OCI-LY1 (cell line): ENCODE measurements around the gene LIF.

Source experiments
- H2AFZ ChIP-seq: fragments of 200-600 bp; sonication (generic), shearing (Covaris generic); 2 replicates; pipeline ENCODE4 v1.6.0; 2014; ENCODE audit warnings: antibody characterized with exemption, mild to moderate bottlenecking, low read length
- H3F3A ChIP-seq: fragments of 200-600 bp; sonication (generic), shearing (Covaris generic); 2 replicates; pipeline ENCODE4 v1.6.0; 2014; ENCODE audit warnings: mild to moderate bottlenecking, antibody characterized with exemption, low read length, moderate library complexity; ENCODE audit not compliant: insufficient read depth
- H3K27ac ChIP-seq: fragments of 200-600 bp; sonication (generic); 2 replicates; pipeline ENCODE4 v1.5.1; 2014; ENCODE audit warnings: low read length, mixed run types, mild to moderate bottlenecking, low read depth; ENCODE audit not compliant: poor library complexity, severe bottlenecking
- H3K27me3 ChIP-seq: fragments of 200-600 bp; sonication (generic); 2 replicates; pipeline ENCODE4 v1.6.0; 2014; ENCODE audit warnings: antibody characterized with exemption, mild to moderate bottlenecking, low read length, moderate library complexity; ENCODE audit not compliant: insufficient read depth
- H3K36me3 ChIP-seq: fragments of 200-600 bp; sonication (generic); 2 replicates; pipeline ENCODE4 v1.6.1; 2014; ENCODE audit warnings: mild to moderate bottlenecking, antibody characterized with exemption, low read length, moderate library complexity, mixed read lengths; ENCODE audit not compliant: insufficient read depth
- H3K4me1 ChIP-seq: fragments of 200-600 bp; sonication (generic); 2 replicates; pipeline ENCODE4 v1.5.1; 2014; ENCODE audit warnings: mild to moderate bottlenecking, low read length, moderate library complexity; ENCODE audit not compliant: insufficient read depth, severe bottlenecking
- H3K4me2 ChIP-seq: fragments of 200-600 bp; sonication (generic), shearing (Covaris generic); 2 replicates; pipeline ENCODE4 v1.6.1; 2014; ENCODE audit warnings: low read length
- H3K4me3 ChIP-seq: fragments of 200-600 bp; sonication (generic); 2 replicates; pipeline ENCODE4 v1.5.1; 2014; ENCODE audit warnings: low read length, low read depth, mild to moderate bottlenecking, mixed read lengths; ENCODE audit not compliant: poor library complexity, severe bottlenecking
- H3K79me2 ChIP-seq: fragments of 200-600 bp; shearing (Covaris generic); 2 replicates; pipeline ENCODE4 v1.6.1; 2016; ENCODE audit warnings: mixed run types, low read length, mixed read lengths; ENCODE audit not compliant: insufficient read depth
- H3K9ac ChIP-seq: fragments of 200-600 bp; sonication (generic), shearing (Covaris generic); 2 replicates; pipeline ENCODE4 v1.6.1; 2014; ENCODE audit warnings: mild to moderate bottlenecking, low read length, mixed read lengths
- H3K9me2 ChIP-seq: fragments of 200-600 bp; sonication (generic), shearing (Covaris generic); 2 replicates; pipeline ENCODE4 v1.6.1; 2014; ENCODE audit warnings: low read depth, mild to moderate bottlenecking, low read length, mixed read lengths
- H3K9me3 ChIP-seq: fragments of 200-600 bp; shearing (Covaris generic); 2 replicates; pipeline ENCODE4 v1.6.1; 2014; ENCODE audit warnings: low read length, mixed read lengths
- H4K20me1 ChIP-seq: fragments of 200-600 bp; sonication (generic), shearing (Covaris generic); 2 replicates; pipeline ENCODE4 v1.6.0; 2016; ENCODE audit warnings: mild to moderate bottlenecking, low read length; ENCODE audit not compliant: insufficient read depth
- EZH2 ChIP-seq: fragments of 200-600 bp; sonication (generic), shearing (Covaris generic); IDR thresholded peaks from 2 replicates; pipeline ENCODE4 v1.8.0; 2017; ENCODE audit warnings: borderline replicate concordance, mixed run types, mild to moderate bottlenecking, antibody characterized with exemption, low read length, moderate library complexity, mixed read lengths
- TF ChIP-seq, protein P1 (sequence below): fragments of 200-600 bp; sonication (generic), shearing (Covaris generic); IDR thresholded peaks from 2 replicates; pipeline ENCODE4 v1.5.1; 2017; ENCODE audit warnings: mild to moderate bottlenecking, antibody characterized with exemption, low read length, moderate library complexity, mixed read lengths

Gene LIF

GRCh38 chr22:30227438-30228228, 18.9 kb downstream of the LIF start:
- Histone ChIP-seq H2AFZ (no peak overlapping the region), H3K4me2 (no peak overlapping the region), H3K9me3 (no peaks in the 10 kb centered on the region), H3K36me3 (no peaks in the 10 kb centered on the region), H3F3A (no peaks in the 10 kb centered on the region), H3K79me2 (no peaks in the 10 kb centered on the region), H3K9ac (no peak overlapping the region), H3K4me3 (no peak overlapping the region), H3K9me2 (no peaks in the 10 kb centered on the region), H4K20me1 (no peaks in the 10 kb centered on the region), H3K27me3 (peaks cover 8% of the 10 kb centered on the region), H3K4me1 (no peaks in the 10 kb centered on the region), H3K27ac (no peak overlapping the region)
- TF ChIP-seq, protein P1, sequence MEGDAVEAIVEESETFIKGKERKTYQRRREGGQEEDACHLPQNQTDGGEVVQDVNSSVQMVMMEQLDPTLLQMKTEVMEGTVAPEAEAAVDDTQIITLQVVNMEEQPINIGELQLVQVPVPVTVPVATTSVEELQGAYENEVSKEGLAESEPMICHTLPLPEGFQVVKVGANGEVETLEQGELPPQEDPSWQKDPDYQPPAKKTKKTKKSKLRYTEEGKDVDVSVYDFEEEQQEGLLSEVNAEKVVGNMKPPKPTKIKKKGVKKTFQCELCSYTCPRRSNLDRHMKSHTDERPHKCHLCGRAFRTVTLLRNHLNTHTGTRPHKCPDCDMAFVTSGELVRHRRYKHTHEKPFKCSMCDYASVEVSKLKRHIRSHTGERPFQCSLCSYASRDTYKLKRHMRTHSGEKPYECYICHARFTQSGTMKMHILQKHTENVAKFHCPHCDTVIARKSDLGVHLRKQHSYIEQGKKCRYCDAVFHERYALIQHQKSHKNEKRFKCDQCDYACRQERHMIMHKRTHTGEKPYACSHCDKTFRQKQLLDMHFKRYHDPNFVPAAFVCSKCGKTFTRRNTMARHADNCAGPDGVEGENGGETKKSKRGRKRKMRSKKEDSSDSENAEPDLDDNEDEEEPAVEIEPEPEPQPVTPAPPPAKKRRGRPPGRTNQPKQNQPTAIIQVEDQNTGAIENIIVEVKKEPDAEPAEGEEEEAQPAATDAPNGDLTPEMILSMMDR, result no peak
- no peak for TF ChIP-seq EZH2

DNA sequence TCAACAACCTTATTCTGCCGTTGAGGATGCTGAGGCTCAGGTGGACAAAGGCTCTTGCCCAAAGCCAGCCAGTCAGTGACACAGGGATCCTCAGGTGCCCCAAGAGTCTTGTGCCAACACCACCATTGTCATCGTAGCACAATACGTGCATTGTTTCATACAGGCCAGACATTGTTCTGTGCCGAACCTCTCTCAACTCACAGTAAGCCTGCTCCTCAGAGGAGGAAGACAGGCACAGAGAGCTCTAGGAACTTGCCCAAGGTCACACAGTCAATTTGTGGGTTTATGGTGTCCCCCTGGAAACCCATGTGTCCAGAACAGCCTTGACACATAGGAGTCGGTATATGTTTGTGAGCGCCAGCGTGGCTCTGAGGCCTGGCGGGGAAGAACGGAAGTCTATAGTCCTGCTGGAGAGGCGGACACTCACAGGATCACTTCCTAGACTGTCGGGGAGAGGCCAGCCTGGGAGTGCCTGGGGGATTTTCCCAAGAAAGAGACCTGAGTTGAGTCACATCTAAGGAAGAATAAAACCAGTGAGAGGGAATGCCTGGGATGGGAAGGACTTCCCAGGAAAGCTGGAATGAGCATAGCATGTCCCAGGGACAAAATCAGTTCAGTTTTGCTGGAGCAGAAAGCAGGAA, 20.2 kb downstream of the LIF start:
- no peak overlapping the region for H3K27ac ChIP-seq
- no peak overlapping the region for H3K9ac ChIP-seq
- no peaks in the 10 kb centered on the region for H3K4me1 ChIP-seq
- H4K20me1 ChIP-seq, result no peaks in the 10 kb centered on the region
- H3K36me3 ChIP-seq, result no peaks in the 10 kb centered on the region
- H3F3A ChIP-seq, result no peaks in the 10 kb centered on the region
- TF ChIP-seq, protein P1, result no peak
- TF ChIP-seq EZH2, result no peak
- no peak overlapping the region for H3K4me2 ChIP-seq
- H3K79me2 ChIP-seq, result no peaks in the 10 kb centered on the region
- no peaks in the 10 kb centered on the region for H3K9me3 ChIP-seq
- no peak overlapping the region for H2AFZ ChIP-seq
- no peaks in the 10 kb centered on the region for H3K9me2 ChIP-seq
- no peak overlapping the region for H3K4me3 ChIP-seq
- H3K27me3 ChIP-seq, result peaks cover 8% of the 10 kb centered on the region

- Histone ChIP-seq H3K9me2 (no peaks in the 10 kb centered on the region), H3K4me1 (no peaks in the 10 kb centered on the region), H4K20me1 (no peaks in the 10 kb centered on the region), H3K36me3 (no peaks in the 10 kb centered on the region), H3K9me3 (no peaks in the 10 kb centered on the region), H3K4me2 (no peak overlapping the region), H3F3A (no peaks in the 10 kb centered on the region), H2AFZ (no peak overlapping the region), H3K27me3 (peaks cover 8% of the 10 kb centered on the region), H3K27ac (no peak overlapping the region), H3K79me2 (no peaks in the 10 kb centered on the region), H3K9ac (no peak overlapping the region), H3K4me3 (no peak overlapping the region)
- no peak for TF ChIP-seq EZH2
- TF ChIP-seq, protein P1, result no peak
Measured at GRCh38 chr22:30225220-30225927, 21.2 kb downstream of the LIF start.
